Amniotic stem cell (primary cell): Measurements from ENCODE around the gene U2SURP.
"Not testable (repeated sequence)": the region's sequence is repeated elsewhere in the genome, so short reads cannot be mapped to it uniquely, and the experiment has no call there.

Source experiments
- DNase-seq: peaks from one replicate; lab custom pipeline; 2025; lab: John Stamatoyannopoulos, UW

U2SURP gene

DNA sequence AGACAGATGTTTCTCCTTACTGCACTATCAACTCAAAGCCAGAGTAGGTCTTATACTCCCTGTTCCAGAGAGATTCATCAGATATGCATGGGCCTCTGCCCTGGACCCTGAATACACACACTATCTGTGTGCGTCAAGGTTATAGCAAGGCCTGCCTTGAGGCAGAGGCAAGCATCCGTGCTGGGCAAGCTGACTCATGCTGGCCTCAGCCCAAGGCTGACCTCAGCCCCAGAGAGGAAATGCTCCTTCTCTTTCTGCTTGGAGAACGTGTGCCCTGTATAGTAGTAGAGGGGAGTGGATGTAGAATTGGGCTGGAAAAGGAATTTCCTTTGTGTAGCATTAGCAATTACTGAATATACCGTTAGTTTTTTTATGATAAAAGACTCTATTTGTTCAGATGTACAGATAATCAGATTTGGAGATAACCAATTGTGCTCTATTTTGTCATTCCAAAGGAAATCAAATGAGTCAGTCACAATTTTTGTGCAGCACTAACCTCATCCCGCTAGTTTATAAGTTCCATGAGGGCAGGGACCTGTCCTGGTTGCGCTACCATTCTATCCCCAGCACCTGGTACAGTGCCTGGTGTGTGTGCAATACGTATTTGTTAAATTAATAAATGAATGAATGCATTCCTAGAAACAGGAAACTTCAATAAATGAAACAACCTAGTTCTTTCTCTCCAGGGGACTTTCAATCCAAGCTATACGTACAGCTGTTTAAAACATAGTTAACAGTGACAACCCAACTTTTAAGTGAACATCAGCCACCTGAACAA lies 24.6 kb upstream of the U2SURP start:
- DNase-seq, result peak; percentile 85

- no peak for DNase-seq
Measured at GRCh38 chr3:142977399-142977728, 24.0 kb upstream of the U2SURP start.

DNA sequence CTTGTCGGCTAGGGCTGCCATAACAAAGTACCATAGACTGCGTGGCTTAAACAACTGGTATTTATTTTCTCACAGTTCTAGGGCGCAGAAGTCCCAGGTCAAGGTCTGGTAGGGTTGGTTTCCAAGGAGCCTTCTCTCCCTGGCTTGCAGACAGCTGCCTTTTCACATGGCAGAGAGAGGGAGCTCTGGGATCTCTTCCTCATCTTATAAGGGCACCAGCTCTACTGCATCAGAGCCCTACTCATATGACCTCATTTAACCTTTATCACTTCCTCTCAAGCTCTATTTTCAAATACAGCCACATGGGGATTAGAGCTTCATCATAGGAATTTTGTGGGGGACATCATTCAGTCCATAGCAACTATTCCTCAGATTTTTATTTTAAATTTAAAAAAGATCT lies 20.3 kb upstream of the U2SURP start:
- DNase-seq, result no peak

- DNase-seq, result no peak
Measured at GRCh38 chr3:142982038-142982773, 19.2 kb upstream of the U2SURP start.

GRCh38 chr3:142983318-142983717 lies 18.1 kb upstream of the U2SURP start:
- no peak for DNase-seq

DNA sequence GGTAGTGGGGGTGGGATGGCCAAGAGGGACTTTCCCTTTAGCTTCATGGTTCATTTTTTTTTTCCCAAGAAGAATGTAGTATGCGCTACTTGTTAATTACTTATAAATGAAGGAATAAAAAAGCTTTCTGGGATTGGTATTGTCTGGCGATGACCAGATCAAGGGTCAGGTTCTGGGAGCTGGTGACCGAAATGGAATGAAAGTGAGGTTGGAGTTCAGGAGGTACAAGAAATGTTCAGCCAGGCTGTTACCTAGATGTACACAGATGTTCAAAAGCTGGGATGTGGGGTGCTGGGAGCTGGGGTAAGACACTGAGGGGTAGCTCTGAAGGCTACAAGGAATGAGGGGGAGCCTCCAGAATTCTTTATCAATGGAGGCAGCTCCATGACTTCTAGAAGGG lies 17.1 kb upstream of the U2SURP start:
- DNase-seq, result no peak

DNA sequence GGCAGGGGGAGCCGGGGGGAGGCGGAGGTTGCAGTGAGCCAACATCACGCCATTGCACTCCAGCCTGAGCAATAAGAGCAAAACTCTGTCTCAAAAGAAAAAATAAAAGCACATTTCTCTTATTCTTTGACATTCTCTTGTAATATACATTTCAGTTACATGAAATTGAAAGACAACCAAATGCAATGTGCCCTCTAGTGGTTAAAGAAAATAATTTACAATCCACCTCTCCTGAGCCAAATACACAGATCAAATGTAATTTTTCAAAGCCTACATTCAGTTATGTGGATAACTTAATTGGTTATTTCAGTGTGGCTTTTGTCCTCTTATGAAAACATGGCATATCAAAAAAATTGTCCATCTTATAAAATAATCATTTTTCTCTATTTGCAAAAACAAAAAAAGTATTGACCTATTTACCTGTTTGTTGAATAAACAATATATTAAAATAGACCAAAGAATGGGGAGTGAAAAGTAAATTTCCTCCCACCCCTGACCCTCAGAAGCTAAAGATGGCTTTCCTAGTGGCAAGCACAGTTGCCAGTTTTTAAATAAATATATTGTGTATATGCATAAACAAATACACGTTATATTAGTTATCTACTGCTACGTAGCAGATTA lies 14.2 kb upstream of the U2SURP start:
- DNase-seq, result no peak

GRCh38 chr3:142987707-142988106 lies 13.7 kb upstream of the U2SURP start:
- no peak for DNase-seq

DNA sequence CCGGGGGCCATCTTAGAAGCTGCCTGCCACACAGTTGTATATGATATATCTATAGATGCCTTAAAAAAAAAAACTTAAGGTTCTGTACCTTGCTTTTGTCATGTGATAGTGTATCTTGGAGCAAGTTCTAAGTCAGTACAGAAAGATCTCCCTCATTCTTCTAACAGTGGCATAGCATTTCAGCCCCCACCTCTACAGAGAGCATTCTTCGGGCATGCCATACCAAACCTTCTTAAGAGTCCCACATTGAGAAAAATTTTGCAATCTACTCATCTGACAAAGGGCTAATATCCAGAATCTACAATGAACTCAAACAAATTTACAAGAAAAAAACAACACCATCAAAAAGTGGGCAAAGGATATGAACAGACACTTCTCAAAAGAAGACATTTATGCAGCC lies 13.1 kb upstream of the U2SURP start:
- DNase-seq, result not testable (repeated sequence)

DNA sequence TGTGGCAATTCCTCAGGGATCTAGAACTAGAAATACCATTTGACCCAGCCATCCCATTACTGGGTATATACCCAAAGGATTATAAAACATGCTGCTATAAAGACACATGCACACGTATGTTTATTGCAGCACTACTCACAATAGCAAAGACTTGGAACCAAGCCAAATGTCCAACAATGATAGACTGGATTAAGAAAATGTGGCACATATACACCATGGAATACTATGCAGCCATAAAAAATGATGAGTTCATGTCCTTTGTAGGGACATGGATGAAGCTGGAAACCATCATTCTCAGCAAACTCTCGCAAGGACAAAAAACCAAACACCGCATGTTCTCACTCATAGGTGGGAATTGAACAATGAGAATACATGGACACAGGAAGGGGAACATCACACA lies 12.5 kb upstream of the U2SURP start:
- not testable (repeated sequence) for DNase-seq

DNA sequence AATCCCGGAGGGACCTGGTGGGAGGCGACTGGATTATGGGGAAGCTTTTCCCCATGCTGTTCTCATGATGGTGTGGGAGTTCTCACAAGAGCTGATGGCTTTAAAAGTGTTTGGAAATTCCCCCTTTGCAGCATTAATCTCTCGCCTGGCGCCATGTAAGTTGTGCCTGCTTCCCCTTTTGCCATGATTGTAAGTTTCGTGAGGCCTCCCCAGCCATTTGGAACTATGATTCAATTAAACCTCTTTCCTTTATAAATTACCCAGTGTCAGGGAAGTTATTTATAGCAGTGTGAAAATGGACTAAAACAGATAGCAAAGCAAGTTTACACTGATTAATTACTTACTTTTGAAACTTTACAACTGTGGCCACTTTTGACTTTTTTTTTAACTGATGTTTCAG lies 10.6 kb upstream of the U2SURP start:
- DNase-seq, result no peak

DNA sequence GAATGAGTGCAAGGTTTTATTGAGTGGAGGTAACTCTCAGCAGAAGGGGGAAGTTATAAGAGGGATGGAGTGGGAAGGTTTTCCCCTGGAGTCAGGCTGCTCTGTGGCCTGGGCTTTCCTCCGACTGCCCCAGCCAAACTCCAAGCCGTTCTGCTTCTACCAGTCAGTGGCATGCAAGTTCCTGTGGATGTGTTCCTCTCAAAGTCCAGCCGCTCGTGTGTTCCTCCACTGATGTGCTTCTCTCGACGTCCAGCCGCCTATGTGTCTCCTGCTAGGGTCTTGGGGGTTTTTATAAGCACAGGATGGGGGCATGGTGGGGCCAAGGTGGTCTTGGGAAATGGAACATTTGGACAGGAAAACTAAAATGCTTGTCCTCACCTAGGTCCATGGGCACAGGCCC lies 9.0 kb upstream of the U2SURP start:
- no peak for DNase-seq

DNA sequence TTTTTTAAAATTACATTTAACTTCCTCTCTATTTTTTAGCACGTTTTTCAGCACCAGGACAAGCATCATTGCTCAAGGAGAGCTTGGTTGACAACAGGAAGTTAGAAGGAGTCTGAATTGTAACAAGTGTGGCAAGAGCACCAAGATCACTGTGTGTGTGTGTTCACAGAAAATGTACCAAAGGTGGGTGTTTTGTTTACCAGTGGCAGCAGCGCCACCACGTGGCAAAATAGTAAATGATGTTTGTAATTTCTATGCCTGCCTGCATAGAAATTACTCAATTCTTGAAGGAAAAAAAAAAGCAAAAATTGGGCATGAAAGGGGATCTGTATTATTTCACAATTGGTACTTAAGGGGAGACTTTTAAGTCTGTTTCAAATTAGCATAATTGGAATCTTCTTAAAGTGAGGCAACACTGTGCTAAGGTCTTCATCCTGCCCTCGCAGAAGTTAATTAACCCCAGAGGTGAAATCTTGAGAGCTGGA lies 7.4 kb upstream of the U2SURP start:
- no peak for DNase-seq

GRCh38 chr3:142997330-142997729 lies 4.0 kb upstream of the U2SURP start:
- DNase-seq, result no peak

DNA sequence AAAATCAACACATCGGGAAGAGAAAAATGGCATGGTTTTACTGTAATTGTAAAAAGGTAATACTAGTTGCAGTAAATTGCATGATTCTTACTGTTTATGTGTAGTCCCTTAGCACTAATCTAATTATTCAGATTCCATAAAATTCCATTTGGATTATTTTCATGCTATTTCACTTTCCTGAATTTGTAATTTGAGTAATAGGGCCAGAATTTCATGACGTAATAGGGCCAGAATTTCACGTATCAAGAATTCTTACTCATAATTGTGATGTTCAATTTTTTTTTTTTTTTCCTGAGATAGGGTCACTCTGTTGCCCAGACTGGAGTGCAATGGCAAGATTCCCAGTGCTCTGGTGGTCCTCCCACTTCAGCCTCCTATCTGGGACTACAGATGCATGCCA lies 2.9 kb upstream of the U2SURP start:
- DNase-seq, result no peak

DNA sequence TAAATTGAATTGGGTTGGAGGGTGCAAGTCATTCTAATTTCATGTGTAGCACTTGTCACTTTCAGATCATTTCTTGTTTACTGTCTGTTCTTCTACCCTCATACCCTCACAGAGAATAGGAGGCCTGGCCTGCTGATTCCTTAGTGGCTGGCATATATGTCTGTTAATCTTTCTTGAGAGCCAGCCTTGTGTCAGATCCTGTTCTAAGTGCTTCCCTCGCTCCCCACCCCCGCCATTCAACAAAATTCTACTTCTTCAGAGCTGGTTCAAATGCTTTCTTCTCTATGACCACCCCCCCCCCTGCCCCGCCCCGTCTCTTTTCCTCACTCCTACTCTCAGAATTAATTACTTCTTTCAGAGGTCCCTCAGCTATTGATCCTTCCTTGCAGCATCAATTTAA lies 1.5 kb upstream of the U2SURP start:
- DNase-seq, result no peak

DNA sequence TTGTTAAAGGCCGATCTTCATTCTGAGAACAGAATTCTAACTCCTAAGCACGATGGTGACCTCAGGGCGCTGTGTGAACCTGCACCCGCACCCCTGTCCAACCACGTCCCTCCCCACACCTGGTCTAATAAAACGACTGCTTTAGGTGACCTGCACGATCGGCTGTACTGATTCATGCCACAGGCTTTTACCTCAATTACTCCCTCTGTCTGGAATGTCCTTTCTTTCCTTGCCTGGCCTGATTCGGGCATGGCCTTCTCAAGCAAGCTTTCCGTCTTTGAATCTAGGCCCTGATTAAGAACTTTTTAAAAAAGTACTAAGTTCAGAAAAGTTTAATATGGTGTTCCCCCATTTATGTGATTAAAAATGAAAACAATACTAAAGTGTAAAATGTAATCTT lies 842 bp upstream of the U2SURP start:
- no peak for DNase-seq

DNA sequence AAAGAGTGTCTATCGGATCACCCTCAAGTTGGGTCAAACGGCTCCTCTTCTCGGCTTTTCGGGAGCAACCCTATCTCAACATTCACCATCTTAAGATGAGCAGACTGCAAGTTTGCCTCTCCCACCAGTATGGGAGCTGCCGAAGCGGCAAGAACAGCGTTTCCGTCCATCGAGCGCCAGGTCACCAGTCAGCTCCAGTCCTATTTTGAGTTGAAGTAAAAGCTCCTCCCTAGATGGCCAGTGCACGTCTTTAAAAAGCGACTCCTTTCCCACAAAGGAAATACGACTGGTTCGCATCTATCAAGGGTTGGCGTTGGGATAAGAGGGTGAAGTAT lies 369 bp upstream of the U2SURP start:
- DNase-seq, result no peak

DNA sequence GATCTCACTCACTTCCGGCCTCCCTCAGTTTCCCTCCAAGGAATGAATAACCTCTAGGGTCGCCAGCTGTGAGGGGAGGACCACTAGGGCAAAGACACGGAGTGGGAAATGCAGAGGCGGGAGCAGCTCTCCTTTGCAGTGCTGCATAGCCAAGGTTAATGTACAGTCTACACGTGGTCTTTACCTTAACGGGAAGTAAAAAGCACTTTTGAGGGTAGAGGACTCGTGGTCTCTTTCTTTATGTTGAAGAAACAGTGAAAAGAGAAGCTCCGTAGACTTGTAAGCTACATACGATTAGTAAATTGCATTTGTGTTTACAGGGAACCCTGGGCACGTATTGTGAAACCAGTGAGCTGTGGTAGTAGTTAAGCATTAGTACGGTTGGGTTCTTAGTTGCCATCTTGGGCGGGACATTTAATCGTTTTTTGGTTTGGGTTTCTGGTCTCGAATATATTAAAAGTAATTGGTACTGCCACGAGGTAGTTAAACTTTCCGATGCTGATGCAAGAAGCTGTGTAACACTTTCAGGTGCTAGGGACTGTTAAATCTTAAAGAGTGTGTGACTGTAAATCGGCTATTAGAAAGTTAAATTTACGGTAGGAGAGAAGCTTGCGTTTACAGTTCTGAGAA lies 828 bp downstream of the U2SURP start:
- DNase-seq, result no peak

GRCh38 chr3:143002727-143003126 lies 1.4 kb downstream of the U2SURP start:
- no peak for DNase-seq

GRCh38 chr3:143004823-143005222 lies 3.5 kb downstream of the U2SURP start:
- no peak for DNase-seq

GRCh38 chr3:143010024-143010423 lies 8.7 kb downstream of the U2SURP start:
- DNase-seq, result no peak

- no peak for DNase-seq
Measured at GRCh38 chr3:143011705-143012104, 10.3 kb downstream of the U2SURP start.
